OCI-LY3 (cell line): Measurements from ENCODE around the gene CIAO1.

ENCODE experiments used
- CTCF ChIP-seq: fragments of 200-600, 300-600 bp; sonication (generic); IDR thresholded peaks from 2 replicates; pipeline ENCODE4 v1.5.1; 2014; ENCODE audit warnings: antibody characterized with exemption, low read length, low read depth
- EZH2phosphoT487 ChIP-seq: fragments of 200-600 bp; shearing (Covaris generic); IDR thresholded peaks from 2 replicates; pipeline ENCODE4 v1.6.1; 2018; ENCODE audit warnings: antibody characterized with exemption, mixed run types, low read depth

- TF ChIP-seq CTCF (no peak), EZH2phosphoT487 (no peak)
These were observed 38.6 kb downstream of the CIAO1 start for GRCh38 chr2:96304606-96305005.
